Endothelial cell of umbilical vein (primary cell): Measurements from ENCODE around the gene KASH5.

Source experiments
- CTCF ChIP-seq, 2 donors: IDR thresholded peaks; 1 replicate in 1 of 2; 2 replicates in 1 of 2; pipeline ENCODE4 v1.5.1; 2011; ENCODE audit warnings: low read length in 2 of 2, mild to moderate bottlenecking in 2 of 2, moderate library complexity in 2 of 2, control low read depth in 1 of 2, inconsistent platforms in 1 of 2, low read depth in 1 of 2; ENCODE audit not compliant: insufficient read depth in 1 of 2; ENCODE audit errors: extremely low read depth in 1 of 2
- EZH2 ChIP-seq: IDR thresholded peaks from 2 replicates; pipeline ENCODE4 v1.6.1; 2012; ENCODE audit warnings: borderline replicate concordance, low read depth, mild to moderate bottlenecking, moderate library complexity, low read length, inconsistent platforms; ENCODE audit not compliant: severe bottlenecking
- JUN ChIP-seq: IDR thresholded peaks from 2 replicates; pipeline ENCODE4 v1.6.1; 2011; ENCODE audit warnings: borderline replicate concordance, low read depth; ENCODE audit not compliant: insufficient read length, insufficient read depth
- MAX ChIP-seq: IDR thresholded peaks from 2 replicates; pipeline ENCODE4 v1.6.1; 2011; ENCODE audit not compliant: insufficient read depth, insufficient read length
- MYC ChIP-seq: IDR thresholded peaks from one replicate; pipeline ENCODE4 v1.6.1; 2011; ENCODE audit warnings: mild to moderate bottlenecking, low read depth, low read length
- POLR2A ChIP-seq: IDR thresholded peaks from 2 replicates; pipeline ENCODE4 v1.6.1; 2012; ENCODE audit warnings: low read depth, mild to moderate bottlenecking, control low read depth, low read length
- POLR2AphosphoS5 ChIP-seq: IDR thresholded peaks from 2 replicates; pipeline ENCODE4 v1.6.1; 2012; ENCODE audit warnings: low read depth, mild to moderate bottlenecking, control low read depth, low read length, moderate library complexity; ENCODE audit not compliant: insufficient read depth

- no peak for TF ChIP-seq CTCF (IDR thresholded peaks at IDR 0.05; ENCODE audit: extremely low read depth in 1 of 2, insufficient read depth in 1 of 2, low read depth in 1 of 2, low read length in 2 of 2)
- peak; percentile 54 for TF ChIP-seq EZH2
- no peak for TF ChIP-seq POLR2A
- no peak for TF ChIP-seq POLR2AphosphoS5
- no peak for TF ChIP-seq MAX
- TF ChIP-seq MYC: no peak
- TF ChIP-seq JUN: no peak
These were observed 42.2 kb downstream of the KASH5 start for GRCh38 chr19:49430172-49430677.
